Activated naive CD8-positive, alpha-beta T cell treated with anti-CD3 and anti-CD28 coated beads for 36 hours (primary cell): ENCODE results near the gene GPC5. TPM values are rescaled to one million over a fixed set of nuclear protein-coding genes. Genes with fewer than 3 reads are reported as not detected.

Source experiments
- DNase-seq: peaks from one replicate; pipeline ENCODE4 v3.0.0; 2021
- H3K27ac Mint-ChIP-seq: one replicate; pipeline ENCODE4 v1.8.0; 2022; ENCODE audit warnings: mild to moderate bottlenecking, moderate library complexity, mixed read lengths
- H3K27me3 Mint-ChIP-seq: one replicate; pipeline ENCODE4 v1.8.0; 2022; ENCODE audit warnings: mild to moderate bottlenecking, mixed read lengths
- H3K36me3 Mint-ChIP-seq: one replicate; pipeline ENCODE4 v1.8.0; 2021; ENCODE audit warnings: mild to moderate bottlenecking, mixed read lengths
- H3K4me1 Mint-ChIP-seq: one replicate; pipeline ENCODE4 v1.8.0; 2021; ENCODE audit warnings: mixed read lengths
- H3K4me3 Mint-ChIP-seq: one replicate; pipeline ENCODE4 v1.8.0; 2022; ENCODE audit warnings: mild to moderate bottlenecking, moderate library complexity, mixed read lengths
- H3K9me3 Mint-ChIP-seq: one replicate; pipeline ENCODE4 v1.8.0; 2022; ENCODE audit warnings: mixed read lengths
- total RNA-seq, 2 experiments: library from RNA; stranded (reverse); gene quantifications; one replicate each; pipeline ENCODE4 v1.2.3, GENCODE V29; 2021

Gene GPC5
- total RNA-seq, 2 experiments from 2014 or later = 0.23 TPM; not detected in 1

- Mint-ChIP-seq H3K9me3 (no peaks in the 10 kb centered on the region), H3K27ac (no peak overlapping the region), H3K27me3 (no peaks in the 10 kb centered on the region), H3K36me3 (no peaks in the 10 kb centered on the region), H3K4me1 (no peaks in the 10 kb centered on the region), H3K4me3 (no peak overlapping the region)
- no peak for DNase-seq
These were observed 131.5 kb downstream of the GPC5 start for GRCh38 chr13:91529739-91530482.

DNA sequence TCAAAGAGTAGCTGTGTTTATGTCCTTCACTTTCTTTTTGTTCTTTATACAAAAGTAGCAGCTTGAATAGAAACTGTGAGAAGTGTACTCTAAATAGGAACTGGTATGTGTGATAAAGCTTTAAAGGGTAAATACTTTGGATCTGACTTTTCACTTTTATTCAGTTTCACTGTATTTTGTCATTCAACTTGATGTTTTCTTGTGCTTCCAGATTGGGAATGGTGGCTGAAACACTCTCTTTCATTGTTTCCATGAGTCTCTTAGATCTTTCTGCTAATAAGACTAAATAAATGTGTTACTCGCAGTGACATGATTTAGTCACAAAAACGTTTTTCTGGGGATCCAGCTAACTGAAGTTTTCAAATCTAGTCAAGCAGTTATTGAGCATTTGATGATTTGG, 133.2 kb downstream of the GPC5 start:
- no peaks in the 10 kb centered on the region for H3K9me3 Mint-ChIP-seq
- no peak overlapping the region for H3K27ac Mint-ChIP-seq
- no peaks in the 10 kb centered on the region for H3K27me3 Mint-ChIP-seq
- H3K4me1 Mint-ChIP-seq = no peaks in the 10 kb centered on the region
- no peak for DNase-seq
- no peak overlapping the region for H3K4me3 Mint-ChIP-seq
- H3K36me3 Mint-ChIP-seq = no peaks in the 10 kb centered on the region

DNA sequence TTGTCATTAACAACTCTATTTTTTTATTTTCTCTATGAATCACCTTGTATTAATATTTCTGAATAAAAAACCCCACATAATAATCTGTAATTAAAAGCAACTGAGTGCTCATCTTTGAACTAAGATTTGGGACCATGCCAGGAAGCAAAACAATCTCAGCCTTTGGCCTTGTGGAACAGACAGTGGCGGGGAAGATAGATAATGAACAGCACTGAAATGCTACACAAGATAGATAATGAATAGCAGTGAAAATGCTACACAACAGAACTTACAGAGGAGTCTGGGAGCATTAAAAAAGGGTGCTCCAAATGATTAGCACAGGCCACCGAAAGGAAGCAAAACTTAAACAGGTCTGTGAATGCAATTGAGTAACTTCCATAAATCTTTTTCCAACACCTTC, 134.9 kb downstream of the GPC5 start:
- no peak overlapping the region for H3K4me3 Mint-ChIP-seq
- no peaks in the 10 kb centered on the region for H3K27me3 Mint-ChIP-seq
- H3K36me3 Mint-ChIP-seq = no peaks in the 10 kb centered on the region
- no peaks in the 10 kb centered on the region for H3K9me3 Mint-ChIP-seq
- H3K4me1 Mint-ChIP-seq = no peaks in the 10 kb centered on the region
- no peak overlapping the region for H3K27ac Mint-ChIP-seq
- DNase-seq = no peak

GRCh38 chr13:91534996-91535395, 136.6 kb downstream of the GPC5 start:
- no peak for DNase-seq
- no peaks in the 10 kb centered on the region for H3K4me1 Mint-ChIP-seq
- no peaks in the 10 kb centered on the region for H3K9me3 Mint-ChIP-seq
- no peak overlapping the region for H3K27ac Mint-ChIP-seq
- no peaks in the 10 kb centered on the region for H3K27me3 Mint-ChIP-seq
- H3K4me3 Mint-ChIP-seq = no peak overlapping the region
- no peaks in the 10 kb centered on the region for H3K36me3 Mint-ChIP-seq

DNA sequence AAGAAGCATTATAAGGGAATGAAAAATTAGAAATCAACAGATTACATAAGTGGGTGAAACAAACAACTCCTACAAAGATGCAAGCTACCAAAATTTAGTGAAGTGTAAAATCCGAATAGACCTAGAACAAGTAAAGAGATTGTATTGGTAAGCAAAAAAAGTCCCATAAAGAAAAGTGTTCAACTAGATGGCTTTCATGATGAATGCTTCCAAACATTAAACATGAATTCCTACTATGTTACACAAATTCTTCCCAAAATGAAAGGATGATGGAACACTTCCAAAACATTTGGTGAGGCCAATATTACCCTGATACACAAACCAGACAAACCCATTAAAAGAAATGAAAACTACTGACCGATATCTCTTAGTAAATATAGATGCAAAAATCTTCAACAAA, 139.0 kb downstream of the GPC5 start:
- Mint-ChIP-seq H3K9me3 (no peaks in the 10 kb centered on the region), H3K27me3 (no peaks in the 10 kb centered on the region), H3K27ac (no peak overlapping the region), H3K4me1 (no peaks in the 10 kb centered on the region), H3K4me3 (no peak overlapping the region), H3K36me3 (no peaks in the 10 kb centered on the region)
- DNase-seq = no peak

DNA sequence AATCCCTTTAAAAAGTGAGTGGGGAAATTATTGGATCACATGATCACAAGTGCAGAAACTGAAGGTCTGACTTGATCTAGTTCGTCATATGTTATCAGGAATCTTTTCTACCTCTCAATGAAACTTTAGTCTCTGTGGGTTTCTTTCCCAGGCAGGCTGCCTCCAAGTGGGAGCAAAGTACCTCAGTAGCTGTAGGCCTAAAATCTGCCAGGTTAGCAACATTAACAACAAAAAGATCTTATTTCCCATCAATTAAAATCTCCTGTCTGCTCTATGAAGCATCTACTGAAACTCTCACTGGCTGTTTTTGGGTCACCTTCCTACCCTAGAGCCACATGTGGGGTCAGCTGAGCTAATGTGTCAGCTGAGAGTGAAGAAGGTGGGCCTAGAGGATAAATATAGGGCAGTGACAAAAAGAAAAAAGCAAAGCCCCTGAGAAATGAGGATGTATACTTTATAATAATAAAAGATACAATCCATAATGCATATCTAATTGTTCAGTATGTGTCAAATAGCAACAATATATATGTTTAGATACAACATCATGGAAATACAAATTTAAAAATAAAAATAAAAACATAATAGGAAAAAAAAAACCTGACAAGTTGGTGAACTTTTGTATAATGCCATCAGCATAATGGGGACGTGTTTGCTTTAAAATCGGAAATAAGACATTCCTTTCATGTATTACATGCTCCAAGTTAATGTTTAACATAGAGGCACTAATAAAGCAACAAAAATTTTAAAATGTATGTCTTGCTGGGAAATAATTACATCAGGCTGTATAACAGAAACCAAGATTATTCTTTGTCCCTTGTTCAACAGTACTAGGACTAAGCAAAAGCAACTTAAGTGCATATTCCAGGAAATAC, 141.1 kb downstream of the GPC5 start:
- Mint-ChIP-seq H3K4me1 (no peaks in the 10 kb centered on the region), H3K4me3 (no peak overlapping the region), H3K27me3 (no peaks in the 10 kb centered on the region), H3K27ac (no peak overlapping the region), H3K36me3 (no peaks in the 10 kb centered on the region), H3K9me3 (no peaks in the 10 kb centered on the region)
- DNase-seq = no peak

- Mint-ChIP-seq H3K4me1 (no peaks in the 10 kb centered on the region), H3K27ac (no peak overlapping the region), H3K36me3 (no peaks in the 10 kb centered on the region), H3K27me3 (no peaks in the 10 kb centered on the region), H3K9me3 (no peaks in the 10 kb centered on the region), H3K4me3 (no peak overlapping the region)
- DNase-seq = no peak
These were observed 141.8 kb downstream of the GPC5 start for GRCh38 chr13:91540158-91540736.

- Mint-ChIP-seq H3K9me3 (peaks cover 2% of the 10 kb centered on the region), H3K36me3 (no peaks in the 10 kb centered on the region), H3K4me3 (no peak overlapping the region), H3K27me3 (no peaks in the 10 kb centered on the region), H3K27ac (no peak overlapping the region), H3K4me1 (no peaks in the 10 kb centered on the region)
- DNase-seq = no peak
These were observed 146.3 kb downstream of the GPC5 start for GRCh38 chr13:91544723-91545122.

GRCh38 chr13:91546900-91547299, 148.5 kb downstream of the GPC5 start:
- Mint-ChIP-seq H3K4me1 (no peaks in the 10 kb centered on the region), H3K27me3 (no peaks in the 10 kb centered on the region), H3K9me3 (peaks cover 5% of the 10 kb centered on the region), H3K4me3 (no peak overlapping the region), H3K27ac (no peak overlapping the region), H3K36me3 (no peaks in the 10 kb centered on the region)
- DNase-seq = no peak

GRCh38 chr13:91553584-91553983, 155.2 kb downstream of the GPC5 start:
- peaks cover 7% of the 10 kb centered on the region for H3K9me3 Mint-ChIP-seq
- H3K4me3 Mint-ChIP-seq = no peak overlapping the region
- no peaks in the 10 kb centered on the region for H3K36me3 Mint-ChIP-seq
- H3K27me3 Mint-ChIP-seq = no peaks in the 10 kb centered on the region
- H3K27ac Mint-ChIP-seq = no peak overlapping the region
- no peaks in the 10 kb centered on the region for H3K4me1 Mint-ChIP-seq
- DNase-seq = no peak

- Mint-ChIP-seq H3K27ac (no peak overlapping the region), H3K36me3 (no peaks in the 10 kb centered on the region), H3K9me3 (peaks cover 5% of the 10 kb centered on the region), H3K4me3 (no peak overlapping the region), H3K4me1 (no peaks in the 10 kb centered on the region), H3K27me3 (no peaks in the 10 kb centered on the region)
- DNase-seq = no peak
These were observed 155.7 kb downstream of the GPC5 start for GRCh38 chr13:91554101-91554500.

- Mint-ChIP-seq H3K36me3 (no peaks in the 10 kb centered on the region), H3K27ac (no peak overlapping the region), H3K4me3 (no peak overlapping the region), H3K4me1 (no peaks in the 10 kb centered on the region), H3K27me3 (no peaks in the 10 kb centered on the region), H3K9me3 (no peaks in the 10 kb centered on the region)
- no peak for DNase-seq
These were observed 159.1 kb downstream of the GPC5 start for GRCh38 chr13:91557328-91558090.

- Mint-ChIP-seq H3K27ac (no peak overlapping the region), H3K9me3 (no peaks in the 10 kb centered on the region), H3K4me1 (no peaks in the 10 kb centered on the region), H3K27me3 (no peaks in the 10 kb centered on the region), H3K36me3 (no peaks in the 10 kb centered on the region), H3K4me3 (no peak overlapping the region)
- DNase-seq = no peak
These were observed 165.4 kb downstream of the GPC5 start for GRCh38 chr13:91563799-91564198.

DNA sequence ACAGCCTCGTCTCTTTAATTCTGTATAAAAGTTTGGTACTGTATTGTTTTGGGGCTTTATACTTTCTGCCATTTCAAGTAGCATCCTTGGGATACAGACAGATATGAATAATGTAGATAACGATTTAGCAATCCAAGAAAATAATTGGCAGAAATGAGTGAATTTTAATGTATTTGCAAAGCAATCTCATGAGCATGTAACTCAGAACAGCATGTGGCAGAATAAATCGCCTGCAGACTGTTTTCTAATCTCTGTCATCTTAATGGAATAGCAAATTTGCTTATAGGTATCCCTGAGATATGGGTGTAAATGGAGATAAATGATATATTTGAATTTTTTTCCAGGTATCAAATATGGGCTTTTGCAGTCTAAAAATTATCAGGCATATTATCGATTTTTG, 166.0 kb downstream of the GPC5 start:
- DNase-seq = no peak
- Mint-ChIP-seq H3K4me3 (no peak overlapping the region), H3K27me3 (no peaks in the 10 kb centered on the region), H3K36me3 (no peaks in the 10 kb centered on the region), H3K27ac (no peak overlapping the region), H3K4me1 (no peaks in the 10 kb centered on the region), H3K9me3 (no peaks in the 10 kb centered on the region)

DNA sequence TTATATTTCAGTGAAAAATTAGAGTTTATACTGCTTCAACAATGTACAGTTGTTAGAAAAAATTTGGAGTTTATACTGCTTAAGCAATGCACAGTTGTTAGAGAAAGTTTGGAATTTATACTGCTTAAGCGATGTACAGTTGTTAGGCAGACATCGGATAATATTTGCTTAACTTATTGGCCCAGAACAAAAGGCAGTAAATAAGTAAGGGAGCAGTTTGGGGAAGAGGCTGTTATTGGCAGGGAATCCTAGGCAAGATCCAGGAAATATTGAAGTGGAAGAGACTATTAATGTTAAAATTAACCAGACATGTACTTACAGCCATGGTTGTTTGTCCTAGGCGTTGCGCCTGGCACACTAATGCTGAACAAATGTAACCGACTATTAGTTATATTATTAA, 166.9 kb downstream of the GPC5 start:
- H3K4me3 Mint-ChIP-seq = no peak overlapping the region
- H3K27ac Mint-ChIP-seq = no peak overlapping the region
- H3K9me3 Mint-ChIP-seq = no peaks in the 10 kb centered on the region
- no peaks in the 10 kb centered on the region for H3K36me3 Mint-ChIP-seq
- H3K27me3 Mint-ChIP-seq = no peaks in the 10 kb centered on the region
- H3K4me1 Mint-ChIP-seq = no peaks in the 10 kb centered on the region
- DNase-seq = no peak
